Measurements from ENCODE around the gene LGR5.

Gene LGR5

GRCh38 chr12:71438670-71439361 is 782 bp upstream of the LGR5 start:
- DNase-seq = no peak

GRCh38 chr12:71439362-71439612 is 311 bp upstream of the LGR5 start:
- no peak for DNase-seq

DNA sequence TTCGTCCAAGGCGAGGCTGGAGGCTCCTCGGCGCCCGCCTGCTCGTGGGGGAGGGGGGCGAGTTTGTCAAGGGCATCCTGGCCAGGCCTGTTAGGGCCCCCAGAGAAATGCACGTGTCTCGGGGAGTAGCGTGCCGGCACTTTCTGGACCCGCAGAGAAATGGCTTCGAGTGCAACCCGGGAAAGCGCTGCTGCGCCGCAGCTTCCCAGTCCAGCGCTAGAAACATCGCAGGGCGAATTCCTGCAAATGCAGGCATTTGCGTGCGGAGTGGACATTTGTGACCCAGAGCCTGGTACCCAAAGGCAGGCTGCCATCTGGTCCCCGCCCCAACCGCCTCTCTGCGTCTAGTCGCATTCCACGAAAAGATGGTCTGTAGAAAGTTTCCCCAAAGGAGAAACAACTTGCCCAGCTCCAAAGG is 756 bp downstream of the LGR5 start:
- no peak for DNase-seq

- no peak for DNase-seq
These were observed 1.5 kb downstream of the LGR5 start for GRCh38 chr12:71440763-71441748.

DNA sequence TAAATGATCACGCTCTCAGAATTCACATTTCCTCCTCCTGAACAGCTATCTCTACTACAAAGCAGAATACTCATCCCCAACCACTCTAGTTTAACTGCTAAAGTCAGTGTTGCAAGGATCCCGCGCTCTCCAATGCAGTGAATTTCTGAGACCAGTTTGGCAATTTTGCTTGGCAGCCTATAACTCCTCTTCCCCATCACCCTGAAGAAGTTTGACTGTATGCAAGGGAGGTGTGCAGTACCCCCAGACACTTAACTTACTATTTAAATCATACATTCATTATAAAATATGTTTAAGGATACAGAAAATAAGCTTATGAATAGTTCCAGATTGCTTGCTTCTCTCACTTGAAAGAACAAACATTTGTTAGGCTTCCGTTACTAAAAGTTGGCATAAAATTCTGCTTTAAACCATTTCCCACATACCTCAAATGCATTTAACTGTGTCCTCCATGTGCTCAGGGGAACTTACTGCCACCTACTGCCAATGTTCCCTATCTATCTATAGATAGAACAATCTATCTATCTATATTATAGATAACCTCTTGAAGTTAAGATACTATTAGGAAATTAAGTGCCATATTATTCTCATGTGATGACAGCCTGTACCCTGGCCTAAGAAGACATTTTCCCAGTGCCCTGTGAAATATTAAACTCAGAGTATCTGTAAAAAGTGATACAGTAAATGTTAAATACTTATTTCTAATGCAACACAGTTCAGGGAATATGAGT is 2.4 kb downstream of the LGR5 start:
- DNase-seq = no peak

DNA sequence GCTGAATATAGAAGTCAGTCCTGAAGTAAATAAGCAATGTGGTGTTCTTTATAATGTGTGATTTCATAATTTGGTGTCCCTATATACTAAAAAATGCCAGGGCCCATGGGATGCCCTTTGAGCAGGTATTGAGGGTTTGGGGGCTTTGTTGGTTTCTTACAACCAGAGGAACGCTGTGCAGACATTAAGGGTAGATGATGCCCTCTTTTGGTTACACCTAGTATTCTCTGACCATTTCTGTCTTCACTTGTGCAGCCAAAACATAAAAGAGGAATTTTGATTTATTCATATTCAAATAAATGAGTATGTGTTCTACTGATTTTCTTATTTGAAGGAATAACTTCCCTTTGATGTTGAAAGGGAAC is 3.0 kb downstream of the LGR5 start:
- no peak for DNase-seq

DNA sequence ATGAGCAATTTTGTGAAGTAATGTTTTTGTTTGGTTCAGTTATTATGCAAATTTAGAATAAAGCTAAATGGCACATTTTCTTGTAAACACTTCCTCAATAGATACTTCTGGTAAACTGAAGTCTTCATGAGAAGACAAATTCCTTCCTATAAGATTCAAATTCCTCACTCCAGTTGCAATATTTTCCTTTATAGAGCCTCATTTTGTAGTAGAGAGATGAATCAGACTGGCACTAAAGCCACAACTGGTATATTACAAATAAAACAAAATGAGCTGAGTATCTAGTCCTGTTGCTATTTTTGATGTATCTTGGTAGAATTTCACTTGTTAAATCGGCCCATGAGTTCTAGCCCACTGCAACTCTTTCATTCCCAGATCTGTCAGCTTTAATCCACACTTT is 5.5 kb downstream of the LGR5 start:
- DNase-seq = no peak

- DNase-seq = no peak
These were observed 8.1 kb downstream of the LGR5 start for GRCh38 chr12:71447691-71448132.

DNA sequence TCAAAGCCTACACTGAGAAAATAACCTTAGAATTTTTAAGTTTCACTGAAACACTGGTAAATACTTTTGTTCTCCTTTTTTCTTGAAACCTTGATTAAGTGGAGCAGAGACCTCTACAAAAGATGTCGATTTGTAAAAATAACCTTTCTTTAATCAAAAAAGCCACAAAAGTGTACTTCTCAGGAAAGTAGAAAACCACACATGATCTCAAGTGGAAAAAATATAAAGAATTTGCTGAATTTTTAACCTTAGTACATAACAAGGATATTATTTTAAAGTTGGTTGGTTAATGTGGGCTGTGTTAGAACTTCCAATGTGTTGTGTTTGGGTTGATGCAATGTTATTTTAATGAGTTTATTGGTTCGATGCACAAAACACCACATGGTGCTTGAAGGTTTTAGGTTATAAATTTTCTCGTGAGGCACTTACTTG is 8.6 kb downstream of the LGR5 start:
- no peak for DNase-seq

DNA sequence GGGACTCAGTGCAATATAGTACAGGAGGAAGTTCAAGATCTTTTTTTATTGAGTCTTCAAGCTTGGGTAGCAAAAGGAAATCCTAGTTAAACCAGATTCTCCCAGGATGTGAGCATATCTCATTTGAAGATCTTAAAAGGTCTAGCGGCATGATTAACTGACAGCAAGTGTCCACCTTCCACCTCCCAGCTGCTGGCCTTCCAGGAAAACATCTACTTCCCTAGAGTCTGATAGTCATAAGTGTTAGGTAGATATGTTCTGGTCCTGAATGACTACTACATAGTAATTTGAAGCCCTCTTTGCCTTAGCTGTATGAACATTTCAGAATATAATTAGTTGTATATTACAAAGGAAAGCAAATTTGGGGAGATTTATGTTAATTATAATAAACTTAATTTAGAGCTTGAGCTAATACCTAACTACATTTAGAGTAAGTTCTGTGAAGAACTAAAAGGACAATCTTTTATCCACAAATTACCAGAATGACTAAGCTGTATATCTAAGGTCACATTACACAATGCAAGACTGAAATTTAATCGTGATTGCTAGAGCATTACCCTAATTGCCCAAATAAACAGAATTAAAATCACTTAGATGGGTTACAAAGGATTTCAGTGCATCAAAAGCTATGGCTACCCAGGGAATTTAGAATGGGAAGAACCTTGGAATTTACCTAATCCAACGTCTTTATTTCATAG is 9.9 kb downstream of the LGR5 start:
- DNase-seq = no peak

- DNase-seq = no peak
These were observed 12.4 kb downstream of the LGR5 start for GRCh38 chr12:71452006-71452405.

DNA sequence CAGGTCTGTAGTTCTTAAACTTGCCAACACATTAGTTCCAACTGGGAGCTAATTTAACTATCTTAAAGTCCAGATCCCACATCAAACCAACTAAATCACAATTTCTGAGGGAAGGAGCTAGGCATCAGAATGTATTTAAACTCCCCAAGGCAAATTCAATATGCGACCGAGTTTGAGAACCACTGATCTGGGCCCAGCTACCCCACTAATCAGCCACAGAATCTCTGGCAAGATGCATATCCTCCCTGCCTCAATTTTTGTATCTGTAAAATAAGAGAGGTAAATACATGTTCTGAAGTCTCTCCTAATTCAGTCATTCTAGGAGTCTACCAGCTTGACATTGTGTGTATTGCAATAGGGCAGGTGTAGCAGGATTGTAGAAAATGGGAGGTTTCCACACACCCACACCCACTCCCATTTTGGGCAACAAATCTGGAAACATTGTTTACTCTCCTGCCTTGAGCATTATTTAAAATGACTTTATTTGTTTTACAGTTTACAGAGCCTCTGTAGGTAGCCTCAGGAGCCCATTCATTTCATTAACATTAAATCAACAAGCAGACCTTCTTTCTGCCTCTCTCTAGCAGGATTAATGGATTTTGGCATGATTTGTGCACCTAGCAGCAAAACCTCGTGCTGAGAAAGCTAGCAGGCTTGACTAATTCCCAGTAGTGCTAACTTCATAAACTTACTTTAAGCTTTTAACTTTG is 15.6 kb downstream of the LGR5 start:
- DNase-seq = no peak

DNA sequence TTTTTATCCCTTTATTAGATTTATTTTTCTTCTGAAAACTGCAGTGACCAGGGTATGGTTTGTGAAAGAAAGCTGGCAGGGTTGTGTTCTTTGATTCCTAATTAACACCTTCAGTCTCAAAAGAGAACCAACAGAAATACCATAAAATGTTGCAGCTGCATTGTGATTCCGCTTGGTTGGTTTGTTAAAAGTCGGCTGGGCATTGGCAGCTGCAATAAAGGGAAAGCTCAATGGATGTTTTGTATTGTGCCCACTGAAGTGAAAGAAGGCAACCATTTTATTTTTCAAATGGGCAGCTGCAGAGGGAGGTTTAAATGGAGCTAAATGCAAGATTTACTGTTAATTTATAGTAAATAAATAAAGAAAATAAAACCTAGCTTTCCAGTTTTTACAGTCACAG is 16.7 kb downstream of the LGR5 start:
- DNase-seq = no peak

- DNase-seq = no peak
These were observed 17.4 kb downstream of the LGR5 start for GRCh38 chr12:71456990-71457389.

GRCh38 chr12:71460318-71460717 is 20.7 kb downstream of the LGR5 start:
- DNase-seq = no peak

GRCh38 chr12:71460850-71461609 is 21.4 kb downstream of the LGR5 start:
- no peak for DNase-seq

GRCh38 chr12:71461787-71462328 is 22.3 kb downstream of the LGR5 start:
- no peak for DNase-seq

DNA sequence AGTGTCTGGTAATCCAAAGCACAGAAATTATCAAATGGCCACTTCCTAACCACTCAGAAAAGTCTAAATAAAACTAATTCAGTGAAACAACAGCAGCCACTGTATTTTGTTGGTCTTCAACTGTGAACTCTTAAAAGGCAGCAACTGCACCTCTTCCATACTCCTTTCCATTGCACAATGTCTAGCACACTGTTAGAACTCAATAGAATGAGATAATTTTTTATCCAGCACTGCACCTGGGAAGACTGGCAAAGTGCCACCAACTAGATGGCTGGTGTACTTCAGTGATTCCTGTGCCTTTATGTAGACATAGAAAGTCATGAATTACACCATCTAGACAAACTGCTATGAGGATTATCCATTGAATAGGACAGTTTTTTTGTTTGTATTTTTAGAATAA is 26.2 kb downstream of the LGR5 start:
- no peak for DNase-seq

GRCh38 chr12:71469258-71469750 is 29.7 kb downstream of the LGR5 start:
- DNase-seq = no peak

DNA sequence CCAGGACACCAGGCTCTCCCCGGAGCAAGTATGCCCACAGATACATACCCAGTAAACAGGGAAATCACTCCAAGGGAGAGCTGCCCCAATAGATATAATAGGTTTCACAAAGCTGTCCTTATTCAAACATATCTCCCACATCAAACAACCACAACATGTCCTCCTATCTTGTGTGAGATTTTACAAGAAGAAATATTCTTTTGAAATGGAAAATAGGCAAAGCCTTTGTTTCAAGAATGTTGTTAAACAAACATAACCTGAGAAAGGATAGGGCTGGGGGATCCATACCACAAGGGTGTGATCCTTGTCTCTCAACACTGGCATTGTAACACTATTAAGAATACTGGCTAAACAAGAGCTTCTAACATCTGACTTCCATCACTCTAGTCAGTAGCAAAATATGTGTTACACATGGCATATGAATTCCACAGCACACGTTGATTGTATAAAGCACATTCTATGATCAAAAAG is 32.9 kb downstream of the LGR5 start:
- DNase-seq = no peak

DNA sequence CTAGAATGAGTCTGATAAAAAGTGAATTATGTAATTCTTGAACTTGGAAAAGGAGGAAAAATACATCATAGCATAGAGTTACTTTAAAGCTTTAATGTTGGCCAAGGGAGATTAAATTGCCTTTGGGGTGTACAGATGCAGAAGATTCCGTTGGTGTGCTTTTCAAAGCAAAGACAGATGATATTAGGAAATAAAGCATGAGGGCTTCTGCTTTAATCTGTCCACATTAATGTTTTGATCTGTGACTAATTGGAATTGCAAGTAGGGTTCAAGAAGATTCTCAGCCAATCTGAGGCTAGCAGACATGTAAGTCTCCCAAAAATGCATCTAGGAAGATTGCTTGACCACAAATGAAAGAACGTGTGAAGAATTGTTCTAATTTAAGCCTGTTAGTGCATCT is 35.2 kb downstream of the LGR5 start:
- no peak for DNase-seq
